COLO668 (cell line): Measurements from ENCODE around the gene TBC1D17.
"Not testable (repeated sequence)": the region's sequence is repeated elsewhere in the genome, so short reads cannot be mapped to it uniquely, and the experiment has no call there.

Source experiments
- DNase-seq: peaks from one replicate; lab custom pipeline; 2025; ENCODE audit not compliant: unreplicated experiment; lab: John Stamatoyannopoulos, UW

TBC1D17 gene

DNA sequence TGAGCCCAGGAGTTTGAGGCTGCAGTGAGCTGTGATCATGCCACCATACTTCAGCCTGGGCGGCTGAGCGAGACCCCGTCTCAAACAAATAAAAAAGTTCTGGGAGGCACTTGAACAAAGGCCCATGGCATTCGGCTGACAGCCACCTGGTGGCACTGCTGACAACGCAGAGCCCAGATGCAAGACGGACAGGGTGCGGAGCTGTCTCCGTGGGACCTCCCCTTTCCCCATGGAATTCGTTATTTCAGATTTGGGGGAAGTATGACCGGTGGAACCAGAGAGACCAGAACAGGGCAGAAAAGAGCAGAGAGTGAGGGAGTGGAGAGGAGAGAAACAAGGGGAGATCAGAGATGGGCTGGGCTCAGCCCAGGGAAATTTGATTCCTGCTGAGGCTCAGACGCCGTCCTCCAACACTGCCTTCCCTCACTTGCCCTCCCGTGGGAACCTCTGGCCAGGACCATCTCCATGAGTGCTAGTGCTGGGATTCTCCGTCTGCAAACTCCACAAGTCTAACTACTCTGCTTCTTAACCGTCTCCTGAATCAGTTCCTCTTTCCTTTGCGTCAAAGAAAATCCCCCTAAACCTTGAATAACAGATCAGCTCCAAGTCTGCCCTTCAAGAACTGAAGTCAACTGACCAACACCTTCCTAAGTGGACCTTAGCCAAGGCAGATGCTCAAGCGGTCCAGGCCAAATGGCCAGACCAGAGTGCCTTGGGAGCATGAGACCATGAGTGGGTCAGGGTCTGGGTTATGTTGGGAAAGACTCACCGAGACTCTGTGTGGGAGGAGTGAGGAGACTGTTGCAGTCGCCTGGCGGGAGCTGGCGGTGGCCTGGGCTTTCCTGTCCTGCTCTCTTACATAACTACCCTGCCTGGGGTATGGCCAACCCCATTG is 39.6 kb downstream of the TBC1D17 start:
- no peak for DNase-seq

DNA sequence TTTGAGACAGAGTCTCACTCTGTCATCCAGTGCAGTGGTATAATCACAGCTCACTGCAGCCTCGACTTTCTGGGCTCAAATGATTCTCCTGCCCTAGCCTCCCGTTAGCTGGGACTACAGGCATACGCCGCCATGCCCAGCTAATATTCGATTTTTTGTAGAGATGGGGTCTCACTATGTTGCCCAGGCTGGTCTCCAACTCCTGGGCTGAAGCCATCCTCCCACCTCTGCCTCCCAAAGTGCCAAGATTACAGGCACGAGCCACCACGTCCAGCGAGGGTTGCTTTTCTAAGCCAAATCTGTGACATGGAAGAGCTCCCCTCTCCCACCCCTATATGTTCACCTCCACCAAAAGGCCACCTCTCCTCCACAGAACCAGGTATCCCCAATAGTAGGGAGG is 40.6 kb downstream of the TBC1D17 start:
- no peak for DNase-seq

DNA sequence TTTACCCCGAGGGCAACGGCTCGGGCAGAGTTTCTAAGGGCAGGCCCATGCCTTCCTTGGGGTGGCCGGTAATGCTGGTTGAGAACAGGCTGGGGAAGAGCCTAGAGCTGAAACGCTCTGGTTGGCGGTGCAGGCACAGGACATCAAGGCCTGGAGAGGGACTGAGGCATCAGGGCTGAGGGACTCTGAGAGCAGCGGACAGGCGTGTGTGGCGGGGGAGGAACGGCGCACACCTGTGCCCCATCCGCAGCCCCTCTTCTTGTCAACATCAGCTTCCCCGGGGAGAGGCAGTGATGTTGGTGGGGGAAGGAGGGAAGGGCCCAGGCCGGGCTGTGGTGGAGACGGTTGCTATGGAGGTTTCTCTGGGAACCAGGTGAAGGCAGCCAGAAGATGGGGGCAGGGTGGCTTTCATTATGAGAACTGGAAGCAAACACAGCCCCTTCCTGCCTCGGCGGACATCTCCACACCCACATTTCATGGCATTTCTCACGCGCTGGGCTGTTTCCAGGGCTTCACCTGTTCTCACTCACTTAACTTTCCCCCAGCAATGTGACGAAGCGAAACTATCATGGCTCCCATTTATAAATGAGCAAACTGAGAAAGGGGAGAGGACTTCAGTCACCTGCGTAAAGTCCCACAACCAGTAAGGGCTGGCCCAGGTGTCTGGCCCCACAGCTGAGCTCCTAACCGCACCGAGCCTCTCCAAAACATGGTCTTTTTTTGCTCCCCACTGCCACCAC is 43.3 kb downstream of the TBC1D17 start:
- DNase-seq, result peak; percentile 89

DNA sequence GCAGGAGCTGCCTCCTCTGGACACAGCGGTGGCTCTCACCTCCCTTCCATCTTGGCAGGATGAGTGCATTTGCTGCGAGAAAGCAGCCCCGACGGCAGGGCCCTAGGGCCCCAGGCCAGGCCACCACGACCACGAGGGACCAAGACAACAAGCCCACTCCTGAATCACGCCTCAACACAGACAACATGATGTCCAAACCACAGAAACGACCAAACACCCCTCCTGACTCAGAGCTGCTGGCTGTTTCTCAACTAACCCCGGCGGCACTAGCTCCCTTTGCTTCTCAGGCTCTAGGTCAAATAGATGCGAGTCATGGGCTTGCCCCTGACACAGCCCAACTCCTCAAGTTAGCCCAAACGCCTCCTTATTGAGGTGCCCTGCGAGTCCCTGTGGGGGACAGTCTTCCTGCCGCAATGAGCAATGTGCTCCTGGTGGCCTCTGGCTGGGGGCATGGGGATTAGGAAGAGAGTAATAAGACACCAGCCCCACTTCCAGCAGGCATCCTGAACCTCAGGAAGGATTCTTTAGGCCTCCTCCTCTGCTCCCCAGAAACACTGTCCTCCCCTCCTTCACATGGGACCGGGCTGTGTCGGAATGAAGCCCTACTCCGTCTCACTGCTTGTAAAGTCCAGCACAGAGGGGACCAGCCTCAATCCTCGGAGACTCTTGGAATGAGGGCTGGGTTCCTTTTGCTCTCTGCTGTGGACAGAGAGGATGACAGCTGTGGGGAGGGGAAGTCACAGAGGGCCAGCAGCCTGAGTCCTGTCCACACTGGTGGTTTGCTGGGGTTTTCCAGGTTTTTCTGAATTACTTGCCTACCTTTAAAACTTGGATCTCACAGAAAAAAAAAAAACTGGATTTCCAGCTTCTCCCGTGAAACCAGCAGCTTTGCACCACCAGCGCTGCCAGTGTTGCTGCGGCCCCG is 44.6 kb downstream of the TBC1D17 start:
- no peak for DNase-seq

DNA sequence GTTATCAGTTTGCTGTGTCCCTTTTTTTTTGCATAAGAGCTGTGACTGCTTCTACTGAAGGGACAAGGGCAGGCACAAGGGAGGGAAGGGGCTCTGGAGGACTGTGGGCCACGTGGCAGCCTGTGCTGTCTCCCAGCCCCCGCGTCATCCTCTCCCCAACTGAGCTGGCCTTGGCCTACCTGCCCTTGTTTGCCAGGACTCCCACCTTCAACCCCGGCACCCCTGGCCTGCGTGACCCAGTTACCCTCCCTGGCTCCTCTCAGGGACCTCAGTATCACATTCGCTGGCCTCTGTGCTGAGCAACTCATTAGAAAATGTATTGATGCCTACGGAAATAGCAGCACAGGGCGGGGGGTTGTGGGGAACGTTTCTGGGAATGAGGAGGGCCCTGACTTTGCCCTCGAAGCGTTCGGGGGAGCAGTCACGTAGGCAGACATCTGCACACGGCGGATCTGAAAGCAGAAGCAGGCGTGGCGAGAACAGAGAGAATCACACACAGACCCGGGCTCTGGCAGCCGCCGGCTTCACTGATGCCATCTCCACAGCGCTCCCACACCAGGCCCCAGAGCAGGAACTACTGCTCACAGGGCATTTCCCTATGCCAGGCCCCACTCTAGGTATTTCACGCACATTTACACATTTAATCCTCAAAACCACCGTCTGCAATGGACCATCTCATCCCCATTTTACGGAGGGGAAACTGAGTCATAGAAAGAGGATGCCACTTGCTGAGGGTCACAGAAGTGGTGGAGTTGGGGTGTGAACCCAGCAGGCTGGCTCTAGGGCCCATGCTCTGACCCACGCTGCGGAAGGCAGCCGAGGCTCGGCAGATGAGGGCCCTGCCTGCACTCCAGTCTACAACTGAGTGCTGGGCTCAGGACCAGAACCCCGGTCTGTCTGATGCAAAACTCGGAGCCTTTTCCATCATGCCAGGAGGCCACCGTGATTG is 45.8 kb downstream of the TBC1D17 start:
- DNase-seq, result no peak

DNA sequence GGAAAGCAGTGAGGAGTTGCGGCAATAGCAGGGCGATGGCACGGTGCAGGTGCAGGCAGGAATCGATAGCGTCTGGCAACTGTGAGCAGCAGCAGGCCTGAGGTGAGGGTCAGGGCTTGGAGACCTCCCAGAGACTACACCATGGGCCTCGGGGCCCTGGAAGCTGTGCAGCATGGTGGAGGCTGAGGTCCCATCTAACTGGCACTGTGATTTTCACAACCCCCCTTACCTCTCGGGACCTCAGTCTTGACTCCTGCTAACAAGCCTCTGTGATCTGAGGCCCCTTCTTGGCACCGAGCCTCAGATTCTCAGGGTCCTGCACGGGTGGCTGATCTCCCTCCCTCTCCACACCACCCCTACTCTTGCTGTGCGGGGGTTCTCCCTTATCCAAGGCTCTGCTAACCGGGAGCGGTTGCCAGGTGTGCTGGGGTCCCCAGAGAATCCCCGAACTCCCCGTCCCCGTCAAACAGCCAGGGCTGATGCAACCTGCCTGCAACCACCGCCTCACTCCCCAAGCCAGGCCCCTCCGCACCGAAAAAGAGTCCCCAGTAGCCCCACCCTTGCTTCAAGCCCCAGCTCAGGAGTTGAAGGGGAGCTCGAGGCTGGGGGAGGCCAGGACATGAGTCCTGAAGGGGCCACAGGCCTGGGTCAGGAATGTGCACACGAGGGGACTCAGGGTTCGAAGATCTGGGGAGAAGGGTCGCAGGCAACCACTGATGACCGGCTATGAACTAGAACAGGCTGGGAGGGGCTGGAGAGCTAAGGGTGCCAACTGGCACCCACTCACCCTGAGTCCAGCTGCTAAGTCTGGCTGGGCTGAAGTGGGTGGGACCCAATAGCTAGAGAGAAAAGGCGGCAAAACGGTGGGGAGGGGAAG is 46.7 kb downstream of the TBC1D17 start:
- DNase-seq, result no peak

DNA sequence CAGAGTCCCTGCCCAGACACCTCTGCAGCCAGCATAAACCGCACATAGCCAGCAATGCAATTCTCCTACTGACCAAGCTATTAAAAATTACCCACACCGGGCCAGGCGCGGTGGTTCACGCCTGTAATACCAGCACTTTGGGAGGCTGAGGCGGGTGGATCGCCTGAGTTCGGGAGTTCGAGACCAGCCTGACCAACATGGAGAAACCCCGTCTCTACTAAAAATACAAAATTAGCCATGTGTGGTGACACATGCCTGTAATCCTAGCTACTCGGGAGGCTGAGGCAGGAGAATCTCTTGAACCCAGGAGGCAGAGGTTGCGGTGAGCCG is 47.3 kb downstream of the TBC1D17 start:
- not testable (repeated sequence) for DNase-seq

DNA sequence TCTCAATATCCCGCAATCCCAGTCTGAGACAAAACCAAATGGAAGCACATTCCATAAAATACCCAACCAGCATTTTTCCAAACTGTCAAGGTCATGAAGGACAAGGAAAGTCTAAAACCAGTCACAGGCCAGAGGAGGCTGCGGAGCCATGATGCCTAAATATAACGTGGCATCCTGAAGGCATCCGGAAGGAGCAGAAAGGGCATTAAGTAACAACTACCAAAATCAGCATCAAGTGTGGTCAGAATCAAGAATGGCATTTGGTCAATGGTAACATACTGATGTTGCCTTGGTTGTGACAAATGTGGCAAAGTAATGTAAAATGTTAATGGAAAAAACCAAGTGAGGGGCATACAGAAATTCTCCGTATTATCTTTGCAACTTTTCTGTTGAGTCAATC is 48.0 kb downstream of the TBC1D17 start:
- no peak for DNase-seq

DNA sequence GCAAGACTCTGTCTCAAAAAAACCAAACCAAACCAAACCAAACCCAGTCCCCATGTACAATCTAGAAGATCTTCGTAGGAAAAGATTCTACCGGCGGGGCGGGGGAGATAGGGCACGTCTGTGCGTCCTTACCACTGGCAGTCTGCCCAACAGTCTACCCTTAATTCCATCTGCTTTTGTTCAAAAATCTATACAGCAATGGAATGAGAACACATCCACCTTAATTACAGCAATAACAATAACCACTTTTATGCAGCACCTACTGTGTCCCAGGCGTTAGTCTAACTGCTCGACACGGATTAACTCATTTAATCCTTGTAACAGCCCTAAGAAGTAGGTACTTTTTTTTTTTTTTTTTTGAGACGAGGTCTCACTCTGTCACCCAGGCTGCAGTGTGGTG is 49.0 kb downstream of the TBC1D17 start:
- no peak for DNase-seq

DNA sequence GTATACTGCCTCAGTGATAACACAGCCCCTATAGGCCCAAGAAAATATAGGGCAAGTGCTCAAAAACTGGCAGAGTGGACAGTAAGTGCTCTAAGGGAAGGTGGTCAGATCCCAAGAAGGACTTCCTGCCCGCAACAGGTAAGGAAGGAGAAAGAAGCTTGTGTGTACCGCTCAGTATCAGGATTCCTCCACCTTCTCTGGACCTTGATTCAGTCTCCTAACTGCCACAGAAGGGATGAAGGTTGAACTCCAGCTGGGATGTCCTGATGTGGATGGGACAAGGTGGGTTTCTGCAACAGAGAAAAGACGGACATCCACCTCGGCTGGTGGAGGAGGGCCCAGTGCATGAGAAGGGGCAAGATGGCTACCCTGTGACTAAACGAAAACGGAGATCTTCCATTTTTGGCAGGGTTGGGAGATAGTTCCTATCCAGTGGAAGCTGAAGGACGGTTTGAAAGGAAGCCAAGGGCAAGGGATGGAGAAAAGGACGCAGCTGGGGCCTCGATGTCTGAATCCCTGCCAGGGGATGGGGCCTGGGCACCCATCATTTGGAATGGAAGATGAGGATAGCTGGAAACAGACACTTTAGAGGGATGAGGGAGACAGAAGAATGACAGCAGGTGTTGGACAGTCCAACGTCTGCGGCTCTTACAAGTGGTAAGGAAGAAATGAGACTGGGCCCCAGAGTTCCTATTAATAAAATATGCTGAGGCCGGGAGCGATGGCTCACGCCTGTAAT is 50.2 kb downstream of the TBC1D17 start:
- no peak for DNase-seq

DNA sequence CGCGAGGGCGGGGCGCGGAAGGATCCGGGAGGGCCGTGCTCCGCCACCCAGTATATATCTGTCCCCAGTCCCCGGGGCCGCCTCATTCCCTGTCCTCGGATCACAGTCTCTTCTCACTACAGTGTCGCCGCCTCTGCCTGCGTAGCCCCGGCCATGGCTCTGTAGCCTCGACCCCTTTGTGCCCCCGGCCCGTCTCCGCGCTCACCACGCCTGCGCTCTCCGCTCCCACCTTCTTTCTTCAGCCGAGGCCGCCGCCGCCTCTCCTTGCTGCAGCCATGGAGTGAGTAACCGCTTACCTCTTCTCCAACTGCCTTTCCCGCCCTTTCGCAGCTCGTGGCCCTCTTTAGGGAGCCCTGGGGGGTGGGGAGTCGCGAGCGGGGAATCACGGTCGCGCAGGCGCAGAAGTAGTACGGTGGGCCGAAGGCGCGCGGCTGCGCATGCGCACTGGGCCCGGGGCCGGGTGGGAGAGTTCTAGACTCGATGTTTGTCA is 51.7 kb downstream of the TBC1D17 start, which contains the start of the genes ATF5 and NUP62:
ATF5 (plus strand) TSS at position 85 of the 490 bp plus-strand sequence. CDS start 1,646 bp downstream, outside the sequence.
NUP62 (minus strand) TSS at position 384 of the 490 bp plus-strand sequence. CDS start 19,697 bp downstream, outside the sequence.
- DNase-seq, result peak; percentile 94

DNA sequence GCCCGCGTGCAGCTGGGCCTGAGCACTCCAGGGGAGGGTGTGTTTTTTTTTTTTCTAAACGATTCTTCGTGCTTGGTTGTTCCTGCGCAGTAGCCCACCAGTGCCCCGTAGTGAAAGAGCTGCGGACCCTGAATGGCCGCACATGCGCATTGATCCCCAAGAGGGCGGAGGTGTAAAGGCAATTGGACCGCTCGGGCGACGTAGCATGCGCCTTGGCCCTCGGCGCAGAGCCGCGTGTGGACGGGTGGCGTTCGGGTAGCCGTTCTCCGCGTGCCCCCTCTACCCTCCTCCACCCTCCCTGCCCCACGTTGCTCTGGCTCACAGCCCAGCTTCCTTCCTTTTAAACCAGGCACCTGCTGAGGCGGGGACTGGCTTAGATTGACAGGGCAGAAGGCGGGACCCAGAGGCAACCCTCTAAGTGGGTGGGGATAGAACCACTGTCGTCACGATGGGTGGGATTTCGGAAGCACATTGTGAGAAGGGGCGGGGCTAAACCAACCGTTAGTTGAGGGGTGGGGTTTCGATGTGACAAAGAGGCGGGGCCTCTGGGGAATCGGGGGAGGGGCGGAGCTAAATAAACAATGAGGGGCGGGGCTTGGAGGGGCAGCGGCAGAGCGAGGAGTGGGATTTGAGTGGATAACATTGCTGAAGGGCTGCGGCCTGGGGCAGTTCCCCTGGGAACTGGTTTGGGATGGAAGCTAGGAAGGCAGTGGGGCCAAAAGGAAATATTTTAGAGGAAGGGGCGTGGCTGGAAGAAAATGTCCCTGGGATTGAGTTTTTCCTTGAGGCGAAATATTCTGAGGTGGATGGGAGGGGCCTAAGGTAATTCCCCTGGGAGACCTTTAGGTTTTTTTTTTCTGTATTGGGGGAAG is 52.3 kb downstream of the TBC1D17 start:
- peak; percentile 91 for DNase-seq

DNA sequence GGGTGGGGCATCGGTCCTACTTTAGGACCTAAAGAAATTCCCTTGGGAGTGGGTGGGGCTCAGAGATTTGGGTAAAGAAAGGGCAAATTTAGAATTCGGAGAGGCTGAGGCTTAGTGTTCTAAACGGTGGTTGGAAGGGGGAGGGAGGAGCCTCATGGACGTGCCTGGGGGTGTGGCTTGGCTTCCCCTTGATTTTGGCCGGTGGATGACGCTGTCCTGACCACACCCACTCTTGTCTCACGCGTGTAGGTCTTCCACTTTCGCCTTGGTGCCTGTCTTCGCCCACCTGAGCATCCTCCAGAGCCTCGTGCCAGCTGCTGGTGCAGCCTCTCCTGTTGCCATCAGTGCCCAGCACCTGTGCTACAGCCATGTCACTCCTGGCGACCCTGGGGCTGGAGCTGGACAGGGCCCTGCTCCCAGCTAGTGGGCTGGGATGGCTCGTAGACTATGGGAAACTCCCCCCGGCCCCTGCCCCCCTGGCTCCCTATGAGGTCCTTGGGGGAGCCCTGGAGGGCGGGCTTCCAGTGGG is 53.0 kb downstream of the TBC1D17 start:
- DNase-seq, result no peak

DNA sequence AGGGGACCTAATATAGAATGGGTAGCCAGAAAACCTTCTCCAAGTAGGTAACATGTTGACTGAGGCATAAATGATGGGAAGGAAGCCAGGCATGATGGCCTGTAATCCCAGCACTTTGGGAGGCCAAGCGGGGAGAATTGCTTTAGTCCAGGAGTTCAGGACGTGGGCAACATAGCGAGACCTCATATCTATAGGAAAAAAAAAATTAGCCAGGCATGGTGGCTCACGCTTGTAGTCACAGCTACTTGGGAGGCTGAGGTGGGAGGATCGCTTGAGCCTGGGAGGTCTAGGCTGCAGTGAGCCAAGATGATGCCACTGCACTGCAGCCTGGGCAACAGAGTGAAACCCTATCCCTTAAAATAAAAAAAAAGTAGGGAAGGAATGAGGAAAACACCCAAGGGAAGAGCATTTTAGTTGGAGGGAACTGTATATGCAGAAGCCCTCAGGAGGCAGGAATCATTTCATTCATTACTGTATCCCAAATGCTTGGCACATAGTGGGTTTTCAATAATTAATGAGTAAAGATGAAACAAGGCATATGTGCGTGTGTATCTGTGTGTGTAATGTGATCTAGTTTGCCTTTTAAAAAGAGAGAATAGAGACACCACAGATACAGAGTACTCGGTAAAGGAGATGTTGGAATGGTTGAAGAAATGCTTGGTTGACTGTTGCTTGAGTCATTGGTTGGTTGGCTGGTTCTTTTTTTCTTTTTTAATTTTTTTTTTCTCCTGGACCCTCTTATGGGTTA is 54.0 kb downstream of the TBC1D17 start:
- no peak for DNase-seq

DNA sequence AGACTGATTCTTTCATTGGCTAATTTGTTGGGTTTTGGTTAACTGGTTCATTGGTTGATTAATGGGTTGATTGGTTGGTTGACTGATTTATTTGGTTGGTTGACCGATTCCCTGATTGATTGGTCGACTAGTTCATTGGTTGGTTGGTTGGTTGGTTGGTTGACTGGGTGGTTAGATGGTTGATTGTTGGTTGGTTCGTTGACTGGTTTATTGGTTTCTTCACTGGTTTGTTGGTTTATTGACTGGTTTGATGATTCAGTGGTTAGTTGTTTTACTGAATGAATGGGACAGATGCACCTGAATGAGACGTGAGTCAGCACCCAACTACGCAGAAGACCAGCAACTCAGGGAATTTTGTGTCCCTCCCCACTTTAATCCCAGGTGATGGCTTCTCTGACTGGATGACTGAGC is 54.5 kb downstream of the TBC1D17 start:
- no peak for DNase-seq

DNA sequence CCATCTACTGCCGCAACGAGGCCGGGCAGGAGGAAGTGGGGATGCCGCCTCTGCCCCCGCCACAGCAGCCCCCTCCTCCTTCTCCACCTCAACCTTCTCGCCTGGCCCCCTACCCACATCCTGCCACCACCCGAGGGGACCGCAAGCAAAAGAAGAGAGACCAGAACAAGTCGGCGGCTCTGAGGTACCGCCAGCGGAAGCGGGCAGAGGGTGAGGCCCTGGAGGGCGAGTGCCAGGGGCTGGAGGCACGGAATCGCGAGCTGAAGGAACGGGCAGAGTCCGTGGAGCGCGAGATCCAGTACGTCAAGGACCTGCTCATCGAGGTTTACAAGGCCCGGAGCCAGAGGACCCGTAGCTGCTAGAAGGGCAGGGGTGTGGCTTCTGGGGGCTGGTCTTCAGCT is 55.2 kb downstream of the TBC1D17 start:
- DNase-seq, result no peak
